GM12874 (cell line): ENCODE results near the gene SPESP1.

Source experiments
- CTCF ChIP-seq: IDR thresholded peaks from 2 replicates; pipeline ENCODE4 v1.5.1; 2011; ENCODE audit warnings: low read depth, mild to moderate bottlenecking, control low read depth, low read length, moderate library complexity; ENCODE audit not compliant: insufficient read depth

The SPESP1 gene

DNA sequence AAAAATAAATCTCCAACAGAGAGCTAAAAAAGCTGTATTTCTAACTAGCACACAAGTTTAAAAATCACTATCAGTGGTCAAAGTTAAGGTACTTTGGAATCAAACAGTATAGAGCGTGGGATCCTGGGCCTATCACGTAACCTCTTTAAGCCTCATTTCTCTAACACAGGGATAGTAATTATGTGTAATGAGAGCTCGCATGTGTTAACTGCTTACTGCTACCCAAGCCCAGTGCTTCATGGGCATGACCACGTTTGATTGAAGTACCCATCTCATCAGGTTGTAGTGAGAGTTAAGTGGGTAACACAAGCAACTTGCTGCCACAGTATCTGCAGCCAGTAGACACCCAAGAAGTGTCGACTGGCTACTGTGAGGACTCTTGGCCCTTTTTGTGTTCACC is 56.0 kb downstream of the SPESP1 start:
- no peak for TF ChIP-seq CTCF

DNA sequence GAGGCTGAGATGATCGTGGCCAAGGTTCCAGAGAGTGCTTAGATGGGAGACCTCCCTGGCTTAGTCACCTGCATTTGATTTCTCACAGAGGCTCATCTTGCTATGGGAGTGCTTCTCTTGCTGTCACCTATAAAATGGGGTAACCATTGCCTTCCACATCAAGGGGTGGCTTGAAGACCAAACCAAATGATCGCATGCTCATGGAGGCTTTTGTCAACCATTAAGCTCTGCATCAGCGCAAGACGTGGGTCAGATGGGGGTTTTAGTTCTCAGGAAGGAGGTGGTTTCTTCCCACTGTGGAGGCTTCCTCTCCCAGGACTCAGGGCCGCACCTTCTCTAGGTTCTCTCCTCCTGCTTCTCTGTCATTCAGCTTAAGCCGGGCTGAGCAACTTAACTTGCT is 56.8 kb downstream of the SPESP1 start:
- no peak for TF ChIP-seq CTCF

GRCh38 chr15:68987676-68988075 is 57.4 kb downstream of the SPESP1 start:
- TF ChIP-seq CTCF, result no peak

DNA sequence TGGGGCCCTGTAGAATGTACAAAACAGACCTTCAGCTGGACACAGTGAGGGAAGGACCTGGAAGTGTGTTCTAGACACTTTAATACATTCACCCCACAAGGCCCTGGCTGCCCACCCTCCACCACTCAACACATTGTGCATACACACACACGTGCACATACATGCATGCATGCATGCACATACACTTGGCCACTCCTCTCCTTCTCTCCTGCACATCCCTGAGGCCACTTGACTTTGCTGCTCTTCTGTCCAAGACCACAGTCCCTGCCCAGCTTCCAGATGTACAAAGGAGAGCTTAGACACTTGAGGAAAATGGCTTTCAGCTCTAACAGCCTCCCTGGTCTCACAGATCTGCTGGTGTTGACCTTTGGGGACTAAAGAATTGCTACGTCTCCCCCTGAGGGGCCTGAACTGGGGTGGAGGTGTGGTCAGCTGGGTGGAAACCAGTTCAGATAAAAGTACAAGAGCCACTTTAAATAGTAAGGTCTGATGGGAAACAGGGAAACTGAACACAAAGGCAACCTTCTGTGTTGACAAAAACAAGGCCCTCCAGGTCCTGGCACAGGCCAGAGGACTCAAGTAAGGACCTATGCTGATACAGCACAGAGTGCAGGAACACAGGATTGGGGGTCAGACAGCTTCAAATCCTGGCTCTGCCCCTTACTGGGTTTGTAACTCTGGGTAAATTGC is 59.4 kb downstream of the SPESP1 start:
- no peak for TF ChIP-seq CTCF

- TF ChIP-seq CTCF, result no peak
These were observed 60.1 kb downstream of the SPESP1 start for GRCh38 chr15:68990231-68990991.

DNA sequence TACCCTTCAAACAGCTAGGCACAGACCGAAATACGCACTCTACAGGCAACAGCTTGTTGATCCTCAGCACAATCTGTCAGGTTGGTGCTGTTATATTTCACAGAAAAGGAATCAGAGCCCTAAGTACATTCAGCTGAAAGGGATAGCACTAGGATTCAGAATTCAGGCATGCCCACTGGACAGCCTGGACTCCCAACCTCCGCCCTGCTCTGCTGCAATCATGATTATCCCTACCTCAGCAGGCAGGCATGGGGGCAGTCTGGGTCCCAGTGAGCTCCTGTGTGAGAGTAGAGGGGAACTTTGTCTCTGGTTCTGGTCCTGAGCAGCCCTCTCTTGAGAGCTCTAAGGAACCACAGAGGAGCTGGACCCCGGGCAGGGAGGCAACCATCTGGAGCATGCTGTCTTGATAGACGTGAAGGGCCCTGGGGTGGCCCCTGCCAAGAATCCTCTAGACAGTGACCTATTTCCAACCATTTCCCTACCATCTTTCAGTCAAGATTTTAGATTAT is 60.7 kb downstream of the SPESP1 start:
- no peak for TF ChIP-seq CTCF

DNA sequence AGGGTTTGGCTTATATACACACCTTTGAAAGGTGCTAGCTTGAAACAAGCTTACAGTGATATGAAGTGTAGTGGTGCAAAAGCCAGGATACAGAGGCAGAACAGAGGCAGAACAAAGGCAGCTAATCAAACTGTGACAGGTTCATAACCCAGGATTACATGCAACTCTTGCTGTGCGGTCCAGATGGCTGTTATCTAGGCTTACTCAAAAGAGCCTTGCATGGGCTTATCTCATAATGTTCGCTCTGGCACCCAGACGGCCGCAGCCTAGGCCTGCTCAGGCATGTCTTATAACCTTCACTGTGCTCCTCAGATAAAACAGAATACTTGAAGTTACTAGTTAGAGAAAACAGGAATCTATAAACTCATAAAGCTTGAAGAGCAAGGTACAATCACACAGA is 61.4 kb downstream of the SPESP1 start:
- TF ChIP-seq CTCF, result no peak
